Retina (tissue), 1 donor: ENCODE measurements around the gene INAFM1.

Source experiments
- DNase-seq: peaks from one replicate; pipeline ENCODE4 v3.0.0-alpha.2; 2016

The INAFM1 gene

DNA sequence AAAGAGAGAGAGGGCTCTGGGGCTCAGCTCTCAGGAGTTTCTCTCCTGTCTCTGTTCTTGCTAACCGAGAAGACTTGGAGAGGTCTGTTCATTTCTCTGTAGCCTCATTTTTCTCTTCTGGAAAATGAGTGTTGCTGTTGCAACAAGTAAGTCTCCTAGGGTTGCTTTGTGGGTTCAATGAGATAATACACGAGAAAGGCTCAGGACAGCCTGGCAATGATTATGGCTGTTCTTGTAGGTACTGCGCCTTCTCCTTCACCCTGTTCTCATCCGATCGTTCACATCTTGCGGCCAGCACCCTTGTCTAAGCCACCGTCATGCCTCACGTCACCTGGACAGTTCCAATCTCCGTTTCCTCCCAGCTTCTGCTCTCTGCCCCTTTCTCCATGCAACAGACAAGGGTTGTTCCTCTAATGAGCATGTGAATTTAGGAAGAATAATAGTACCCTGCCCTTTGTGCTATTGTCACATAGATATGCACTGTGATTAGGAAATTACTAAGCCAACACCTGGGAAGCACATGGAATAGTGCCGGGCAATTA, 39.1 kb downstream of the INAFM1 start:
- no peak for DNase-seq

GRCh38 chr19:47315125-47315821, 40.6 kb downstream of the INAFM1 start:
- no peak for DNase-seq

DNA sequence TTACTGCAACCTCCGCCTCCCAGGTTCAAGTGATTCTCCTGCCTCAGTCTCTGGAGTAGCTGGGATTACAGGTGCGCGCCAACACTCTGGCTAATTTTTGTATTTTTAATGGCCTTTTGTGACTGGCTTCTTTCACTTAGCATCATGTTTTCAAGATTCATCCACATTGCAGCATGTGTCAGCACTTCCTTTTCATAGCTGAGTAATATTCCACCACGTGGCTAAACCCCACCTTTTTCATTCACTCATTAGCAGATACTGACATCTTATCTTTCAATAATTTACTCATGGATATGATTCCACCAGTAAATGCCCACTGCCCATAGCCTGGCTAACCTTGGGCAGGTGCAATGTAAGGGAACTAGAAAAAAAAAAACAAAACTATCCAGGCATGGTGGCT, 41.8 kb downstream of the INAFM1 start:
- no peak for DNase-seq

DNA sequence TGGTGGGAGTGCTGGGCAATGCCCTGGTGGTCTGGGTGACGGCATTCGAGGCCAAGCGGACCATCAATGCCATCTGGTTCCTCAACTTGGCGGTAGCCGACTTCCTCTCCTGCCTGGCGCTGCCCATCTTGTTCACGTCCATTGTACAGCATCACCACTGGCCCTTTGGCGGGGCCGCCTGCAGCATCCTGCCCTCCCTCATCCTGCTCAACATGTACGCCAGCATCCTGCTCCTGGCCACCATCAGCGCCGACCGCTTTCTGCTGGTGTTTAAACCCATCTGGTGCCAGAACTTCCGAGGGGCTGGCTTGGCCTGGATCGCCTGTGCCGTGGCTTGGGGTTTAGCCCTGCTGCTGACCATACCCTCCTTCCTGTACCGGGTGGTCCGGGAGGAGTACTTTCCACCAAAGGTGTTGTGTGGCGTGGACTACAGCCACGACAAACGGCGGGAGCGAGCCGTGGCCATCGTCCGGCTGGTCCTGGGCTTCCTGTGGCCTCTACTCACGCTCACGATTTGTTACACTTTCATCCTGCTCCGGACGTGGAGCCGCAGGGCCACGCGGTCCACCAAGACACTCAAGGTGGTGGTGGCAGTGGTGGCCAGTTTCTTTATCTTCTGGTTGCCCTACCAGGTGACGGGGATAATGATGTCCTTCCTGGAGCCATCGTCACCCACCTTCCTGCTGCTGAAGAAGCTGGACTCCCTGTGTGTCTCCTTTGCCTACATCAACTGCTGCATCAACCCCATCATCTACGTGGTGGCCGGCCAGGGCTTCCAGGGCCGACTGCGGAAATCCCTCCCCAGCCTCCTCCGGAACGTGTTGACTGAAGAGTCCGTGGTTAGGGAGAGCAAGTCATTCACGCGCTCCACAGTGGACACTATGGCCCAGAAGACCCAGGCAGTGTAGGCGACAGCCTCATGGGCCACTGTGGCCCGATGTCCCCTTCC, 45.5 kb downstream of the INAFM1 start:
- no peak for DNase-seq

DNA sequence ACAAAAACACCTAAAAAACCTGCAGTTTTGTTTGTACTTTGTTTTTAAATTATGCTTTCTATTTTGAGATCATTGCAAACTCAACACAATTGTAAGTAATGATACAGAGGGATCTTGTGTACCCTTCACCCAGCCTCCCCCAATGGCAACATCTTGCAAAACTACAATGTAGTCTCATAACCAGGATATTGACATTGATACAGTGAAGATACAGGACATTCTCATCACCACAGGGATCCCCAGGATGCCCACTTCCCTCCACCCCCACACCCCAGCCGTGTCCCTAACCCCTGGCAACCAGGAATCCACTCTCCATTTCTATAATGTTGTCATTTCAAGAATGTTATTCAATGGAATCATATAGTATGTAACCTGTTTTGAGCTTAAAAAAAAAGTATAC, 46.9 kb downstream of the INAFM1 start:
- no peak for DNase-seq

- DNase-seq = no peak
Measured at GRCh38 chr19:47322058-47322457, 47.4 kb downstream of the INAFM1 start.

DNA sequence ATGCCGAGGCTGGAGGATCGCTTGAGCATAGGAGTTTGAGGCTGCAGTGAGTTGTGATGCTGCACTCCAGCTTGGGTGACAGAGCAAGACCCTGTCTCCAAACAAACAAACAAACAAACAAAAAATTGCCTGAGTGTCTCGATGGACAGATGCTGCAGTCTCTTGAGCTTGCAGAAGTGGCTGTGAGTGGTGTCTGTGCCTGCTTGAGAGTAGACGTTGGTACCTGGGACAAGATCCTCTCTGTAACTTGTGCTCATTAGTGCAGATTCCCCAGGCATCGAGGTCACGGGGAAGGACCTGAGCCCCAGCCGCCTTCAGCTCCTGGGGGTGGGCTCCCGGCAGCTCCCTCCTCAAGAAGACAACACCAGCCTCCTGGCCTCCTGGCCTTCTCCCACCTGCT, 48.7 kb downstream of the INAFM1 start:
- no peak for DNase-seq

- no peak for DNase-seq
Measured at GRCh38 chr19:47323872-47324271, 49.2 kb downstream of the INAFM1 start.

DNA sequence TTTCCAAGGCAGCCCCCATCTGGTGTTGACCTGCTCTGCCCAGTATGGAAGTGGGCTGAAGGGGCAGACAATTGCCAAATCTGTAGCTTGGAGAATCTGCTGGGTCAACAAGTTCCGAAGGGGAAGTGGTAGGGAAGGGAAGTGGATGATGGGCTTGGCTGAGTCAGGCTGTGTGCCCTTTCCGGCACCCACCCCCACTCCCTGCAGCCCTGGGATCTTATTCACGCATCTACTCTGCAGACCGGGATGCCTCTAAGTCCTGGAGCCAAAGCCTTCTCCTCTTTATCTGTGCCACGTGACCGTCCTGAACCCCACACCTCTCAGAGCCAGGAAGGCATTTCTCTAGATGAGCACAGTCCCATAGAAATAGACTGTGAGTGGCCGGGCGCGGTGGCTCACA, 49.8 kb downstream of the INAFM1 start:
- DNase-seq = no peak
